Ascending aorta (tissue), 2 donors: ENCODE data around the gene CDC26. TPM values are rescaled to one million over a fixed set of nuclear protein-coding genes. Genes with fewer than 3 reads are reported as not detected.

Experiments used
- DNase-seq, 2 donors: peaks; one replicate each; pipeline ENCODE4 v3.0.0-alpha.2; 2019; ENCODE audit warnings: low spot score in 2 of 2
- H3K27ac ChIP-seq, 2 donors: fragments of 200-600 bp; sonication (generic); one replicate each; pipeline ENCODE4 v1.5.1; 2016 to 2017; ENCODE audit warnings: mild to moderate bottlenecking in 1 of 2
- H3K27me3 ChIP-seq: fragments of 200-600 bp; sonication (generic); one replicate; pipeline ENCODE4 v1.5.1; 2017
- H3K36me3 ChIP-seq, 2 donors: fragments of 200-600 bp; sonication (generic); one replicate each; pipeline ENCODE4 v1.5.1; 2016
- H3K4me1 ChIP-seq, 2 donors: fragments of 200-600 bp; sonication (generic); one replicate each; pipeline ENCODE4 v1.5.1; 2016 to 2017; ENCODE audit warnings: mild to moderate bottlenecking in 1 of 2
- H3K4me3 ChIP-seq, 2 donors: fragments of 200-600 bp; sonication (generic); one replicate each; pipeline ENCODE4 v1.5.1; 2016 to 2017; ENCODE audit warnings: mild to moderate bottlenecking in 1 of 2
- H3K9me3 ChIP-seq, 2 donors: fragments of 200-600 bp; sonication (generic); one replicate each; pipeline ENCODE4 v1.5.1; 2016
- CTCF ChIP-seq, 3 experiments: fragments of 200-600 bp in 2 of 3; fragments of 450-650 bp in 1 of 3; sonication (generic) in 2 of 3; IDR thresholded peaks; one replicate each; pipeline ENCODE4 v1.5.1; 2016 to 2019; ENCODE audit warnings: antibody characterized with exemption in 3 of 3, mild to moderate bottlenecking in 1 of 3, moderate library complexity in 1 of 3
- intact Hi-C: fragments of 100-400 bp; cut with DNase I; formaldehyde crosslinking; loops from one replicate; pipeline ENCODE4 v1.15.1; 2023
- total RNA-seq: library from RNA; depleted of rRNA; stranded (reverse); fragments of >200 nt; gene quantifications from one replicate; pipeline ENCODE4 v1.1.0, GENCODE V29; 2016

The CDC26 gene
- total RNA-seq, 1 donor from 2014 or later = 1.2 TPM

- Histone ChIP-seq H3K36me3 (no peaks in the 10 kb centered on the region), H3K27me3 (no peaks in the 10 kb centered on the region), H3K4me1 (peaks cover 10 to 15% of the 10 kb centered on the region in 2 donors), H3K27ac (no peak overlapping the region), H3K9me3 (no peaks in the 10 kb centered on the region), H3K4me3 (no peak overlapping the region)
- DNase-seq = no peak
- intact Hi-C loops = loop anchor here (5.0 kb wide), 2 partner anchors 178 to 507 kb away; partner anchors contain the start of genes ALAD and INIP
- no peak for TF ChIP-seq CTCF (IDR thresholded peaks at IDR 0.05)
Measured at GRCh38 chr9:113223963-113224362, 51.4 kb downstream of the CDC26 start.

GRCh38 chr9:113222482-113222841, 52.9 kb downstream of the CDC26 start:
- Histone ChIP-seq H3K4me3 (peak overlapping the region; percentile 92 to 99), H3K9me3 (no peaks in the 10 kb centered on the region), H3K27ac (peak overlapping the region in 1 of 2 donors; percentile 81), H3K36me3 (no peaks in the 10 kb centered on the region), H3K27me3 (no peaks in the 10 kb centered on the region), H3K4me1 (peaks cover 10 to 15% of the 10 kb centered on the region in 2 donors)
- TF ChIP-seq CTCF (IDR thresholded peaks at IDR 0.05) = no peak
- intact Hi-C loops = loop anchor here (5.0 kb wide), 2 partner anchors 180 to 505 kb away; partner anchors contain the start of genes ALAD and INIP
- DNase-seq = no peak

- Histone ChIP-seq H3K27me3 (no peaks in the 10 kb centered on the region), H3K4me3 (peak overlapping the region; percentile 92 to 99), H3K27ac (peak overlapping the region; percentile 79 to 81), H3K36me3 (no peaks in the 10 kb centered on the region), H3K4me1 (peaks cover 10 to 15% of the 10 kb centered on the region in 2 donors), H3K9me3 (no peaks in the 10 kb centered on the region)
- DNase-seq = no peak
- TF ChIP-seq CTCF (IDR thresholded peaks at IDR 0.05) = no peak
- intact Hi-C loops = loop anchor here (1.0 to 5.0 kb wide), 4 partner anchors 53 to 505 kb away; partner anchors contain the start of genes ALAD, CDC26, INIP and PRPF4
Measured at GRCh38 chr9:113221800-113222481, 53.4 kb downstream of the CDC26 start.

- peaks cover 10 to 19% of the 10 kb centered on the region in 2 donors for H3K4me1 ChIP-seq
- intact Hi-C loops = loop anchor here (1.0 to 5.0 kb wide), 4 partner anchors 54 to 504 kb away; partner anchors contain the start of genes ALAD, CDC26, INIP and PRPF4
Measured at GRCh38 chr9:113221003-113221799, 54.2 kb downstream of the CDC26 start, which contains the start of the genes FKBP15 and SLC31A1. Gene FKBP15, minus strand, starts transcription at chr9:113221277. Its CDS starts 34 bp downstream, at chr9:113221243. Gene SLC31A1, plus strand, starts transcription at chr9:113221544. Its CDS starts 34,605 bp downstream, at chr9:113256149.

More at GRCh38 chr9:113221003-113221799, 54.2 kb downstream of the CDC26 start, which contains the start of the genes FKBP15 and SLC31A1:
- Histone ChIP-seq H3K27me3 (no peaks in the 10 kb centered on the region), H3K9me3 (no peaks in the 10 kb centered on the region), H3K27ac (peak within 1 kb of the TSS; percentile 79 to 85), H3K36me3 (no peaks in the 10 kb centered on the region), H3K4me3 (peak within 1 kb of the TSS; percentile 92 to 99)
- no peak for TF ChIP-seq CTCF (IDR thresholded peaks at IDR 0.05)
- peak; percentile 95 to 99 for DNase-seq
